Hematopoietic multipotent progenitor cell (in vitro differentiated cells): ENCODE data around the gene MAPK1. TPM values are rescaled to one million over a fixed set of nuclear protein-coding genes. Genes with fewer than 3 reads are reported as not detected.
"Not testable (repeated sequence)": the region's sequence is repeated elsewhere in the genome, so short reads cannot be mapped to it uniquely, and the experiment has no call there.

Source experiments
- DNase-seq, 3 donors: peaks; one replicate each; pipeline ENCODE4 v3.0.0-alpha.2; 2011 to 2015; ENCODE audit warnings: low read depth in 2 of 3, low spot score in 2 of 3
- total RNA-seq: library from RNA; depleted of rRNA; stranded (reverse); fragments of >200 nt; gene quantifications from one replicate; pipeline ENCODE4 v1.2.3, GENCODE V29; 2012

Gene MAPK1
- total RNA-seq, 1 donor: 38.8 TPM

DNA sequence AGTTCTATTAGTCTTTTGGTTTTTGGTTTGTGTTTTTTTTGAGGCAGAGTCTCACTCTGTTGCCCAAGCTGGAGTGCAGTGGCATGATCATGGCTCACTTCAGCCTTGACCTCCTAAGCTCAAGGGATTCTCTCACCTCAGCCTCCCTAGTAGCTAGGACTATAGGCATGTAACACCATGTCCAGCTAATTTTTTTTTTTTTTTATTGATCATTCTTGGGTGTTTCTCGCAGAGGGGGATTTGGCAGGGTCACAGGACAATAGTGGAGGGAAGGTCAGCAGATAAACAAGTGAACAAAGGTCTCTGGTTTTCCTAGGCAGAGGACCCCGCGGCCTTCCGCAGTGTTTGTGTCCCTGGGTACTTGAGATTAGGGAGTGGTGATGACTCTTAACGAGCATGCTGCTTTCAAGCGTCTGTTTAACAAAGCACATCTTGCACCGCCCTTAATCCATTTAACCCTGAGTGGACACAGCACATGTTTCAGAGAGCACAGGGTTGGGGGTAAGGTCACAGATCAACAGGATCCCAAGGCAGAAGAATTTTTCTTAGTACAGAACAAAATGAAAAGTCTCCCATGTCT lies 15.4 kb upstream of the MAPK1 start:
- DNase-seq: not testable (repeated sequence)

DNA sequence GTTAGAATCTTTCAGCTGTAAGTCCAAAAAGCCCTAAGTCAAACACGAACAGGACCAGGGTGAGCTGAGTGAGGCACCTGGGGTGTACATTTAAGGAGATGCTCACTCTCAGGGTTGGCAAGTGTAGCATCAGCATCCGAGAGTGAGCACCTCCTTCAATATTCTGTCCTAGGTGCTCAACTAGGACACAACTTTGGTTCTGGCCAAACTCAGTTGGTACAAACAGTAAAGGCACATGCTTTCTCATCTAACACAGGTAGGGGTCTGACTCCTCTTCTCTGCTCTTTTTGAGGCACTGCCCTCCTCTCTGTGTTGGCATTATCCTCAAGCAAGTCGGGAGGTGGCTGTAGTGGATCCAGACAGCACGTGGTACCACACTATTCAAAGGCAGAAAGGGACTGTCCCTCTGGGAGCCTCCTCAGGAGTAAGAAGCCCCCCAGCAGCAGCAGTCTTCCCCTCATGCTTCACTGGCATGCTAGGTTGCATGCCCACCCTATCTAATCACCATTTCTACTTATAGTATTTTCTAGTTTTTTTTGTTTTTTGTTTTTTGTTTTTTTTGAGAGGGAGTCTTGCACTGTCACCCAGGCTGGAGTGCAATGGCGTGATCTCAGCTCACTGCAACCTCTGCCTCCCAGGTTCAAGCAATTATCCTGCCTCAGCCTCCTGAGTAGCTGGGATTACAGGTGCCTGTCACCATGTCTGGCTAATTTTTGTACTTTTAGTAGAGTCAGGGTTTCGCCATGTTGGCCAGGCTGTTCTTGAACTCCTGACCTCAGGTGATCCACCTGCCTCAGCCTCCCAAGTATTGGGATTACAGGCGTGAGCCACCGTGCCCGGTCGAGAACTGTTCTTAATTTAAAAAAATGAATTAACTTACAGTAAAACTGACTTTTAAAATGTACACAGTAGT lies 14.7 kb upstream of the MAPK1 start:
- DNase-seq: no peak

GRCh38 chr22:21876486-21877176 lies 9.2 kb upstream of the MAPK1 start:
- DNase-seq: peak in 2 of 3 donors; percentile 20 to 49

- not testable (repeated sequence) for DNase-seq
These were observed 7.5 kb upstream of the MAPK1 start for GRCh38 chr22:21874953-21875352.

DNA sequence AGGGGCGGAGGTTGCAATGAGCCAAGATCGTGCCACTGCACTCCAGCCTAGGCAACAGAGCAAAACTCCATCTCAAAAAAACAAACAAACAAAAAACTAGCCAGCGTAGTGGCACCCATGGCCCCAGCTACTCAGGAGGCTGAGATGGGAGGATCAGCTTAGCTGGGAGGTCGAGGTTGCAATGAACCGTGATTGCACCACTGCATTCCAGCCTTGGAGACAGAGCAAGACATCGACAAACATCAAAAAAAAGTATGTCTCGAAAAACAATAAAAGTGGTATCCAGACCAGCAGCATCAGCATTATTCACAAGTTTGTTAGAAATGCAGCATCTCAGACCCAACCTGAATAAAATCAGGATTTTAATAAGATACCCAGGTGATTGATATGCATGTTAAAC lies 6.2 kb upstream of the MAPK1 start:
- DNase-seq: no peak

- not testable (repeated sequence) for DNase-seq
These were observed 5.3 kb upstream of the MAPK1 start for GRCh38 chr22:21872741-21873140.

GRCh38 chr22:21868651-21869050 lies 1.2 kb upstream of the MAPK1 start:
- DNase-seq: no peak

GRCh38 chr22:21866833-21867527 lies 465 bp downstream of the MAPK1 start:
- DNase-seq: peak in 1 of 3 donors; percentile 14

GRCh38 chr22:21865041-21865440 lies 2.4 kb downstream of the MAPK1 start:
- peak in 2 of 3 donors; percentile 22 to 35 for DNase-seq

- DNase-seq: no peak
These were observed 4.8 kb downstream of the MAPK1 start for GRCh38 chr22:21862386-21863245.

DNA sequence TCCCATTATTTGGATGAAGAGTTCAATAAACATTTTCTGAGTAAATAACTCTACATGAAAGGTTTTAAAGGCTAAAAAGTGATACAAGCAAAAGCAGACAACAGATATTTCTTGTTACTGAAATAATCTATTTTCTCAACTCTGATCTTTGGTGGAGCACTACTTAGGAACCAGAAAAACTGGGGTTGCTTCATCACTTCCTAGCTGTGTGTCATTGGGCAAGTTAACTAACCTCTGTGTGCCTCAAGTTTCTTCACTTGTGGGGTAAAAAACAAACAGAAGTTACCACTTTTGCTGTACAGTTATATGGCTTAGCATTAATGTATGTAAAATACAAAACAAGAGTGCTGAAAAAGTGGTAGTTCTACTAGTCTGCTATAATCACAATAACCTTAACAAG lies 5.6 kb downstream of the MAPK1 start:
- no peak for DNase-seq

DNA sequence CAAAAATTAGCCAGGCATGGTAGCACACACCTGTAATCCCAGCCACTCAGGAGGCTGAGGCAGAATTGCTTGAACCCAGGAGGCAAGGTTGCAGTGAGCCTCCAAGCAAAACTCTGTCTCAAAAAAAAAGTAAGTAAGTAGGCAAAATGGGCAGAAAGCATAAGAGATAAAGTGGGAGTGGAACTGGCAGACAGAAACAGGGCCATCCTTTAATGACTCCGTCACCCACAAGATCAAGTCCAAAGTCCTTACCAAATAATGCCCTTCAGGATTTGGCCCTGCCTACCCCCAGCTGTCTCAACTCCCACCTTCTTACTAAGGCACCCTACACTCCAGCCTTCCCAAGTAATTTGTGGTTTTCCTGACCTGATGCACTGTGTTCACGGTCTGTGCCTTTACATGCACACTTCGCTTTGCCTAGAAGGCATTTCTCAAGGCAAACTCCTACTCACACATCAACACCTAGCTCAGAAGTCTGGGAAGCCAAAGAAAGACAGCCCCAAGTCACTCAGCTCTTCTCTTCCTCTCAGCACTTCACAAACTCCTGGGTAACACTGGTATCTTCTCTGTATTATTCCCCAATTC lies 6.1 kb downstream of the MAPK1 start:
- no peak for DNase-seq

DNA sequence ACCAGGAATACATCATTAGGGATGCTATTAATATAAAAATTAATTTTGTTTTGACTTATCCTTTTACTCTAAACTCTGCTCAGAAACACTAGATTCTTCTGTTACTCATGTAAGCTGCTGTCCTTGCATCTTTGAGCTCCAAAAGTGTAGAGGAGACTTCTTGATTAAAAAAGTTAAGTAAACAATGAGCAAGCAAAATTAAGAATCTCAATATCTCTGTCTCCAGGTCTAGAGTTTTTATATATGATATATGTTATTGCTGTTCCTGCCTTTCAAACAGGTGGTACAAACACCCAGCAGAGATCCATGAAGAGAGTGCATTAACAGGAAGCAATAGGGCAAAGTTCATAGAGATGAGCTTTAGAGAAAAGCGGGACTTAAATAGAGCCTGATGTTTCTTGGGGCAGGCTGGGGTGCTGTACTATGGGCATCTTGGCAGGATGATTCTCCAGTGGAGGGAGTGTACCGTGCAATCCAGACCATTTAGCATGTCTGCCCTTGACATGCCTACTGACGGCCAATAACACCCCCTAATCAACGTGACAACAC lies 6.9 kb downstream of the MAPK1 start:
- DNase-seq: no peak

DNA sequence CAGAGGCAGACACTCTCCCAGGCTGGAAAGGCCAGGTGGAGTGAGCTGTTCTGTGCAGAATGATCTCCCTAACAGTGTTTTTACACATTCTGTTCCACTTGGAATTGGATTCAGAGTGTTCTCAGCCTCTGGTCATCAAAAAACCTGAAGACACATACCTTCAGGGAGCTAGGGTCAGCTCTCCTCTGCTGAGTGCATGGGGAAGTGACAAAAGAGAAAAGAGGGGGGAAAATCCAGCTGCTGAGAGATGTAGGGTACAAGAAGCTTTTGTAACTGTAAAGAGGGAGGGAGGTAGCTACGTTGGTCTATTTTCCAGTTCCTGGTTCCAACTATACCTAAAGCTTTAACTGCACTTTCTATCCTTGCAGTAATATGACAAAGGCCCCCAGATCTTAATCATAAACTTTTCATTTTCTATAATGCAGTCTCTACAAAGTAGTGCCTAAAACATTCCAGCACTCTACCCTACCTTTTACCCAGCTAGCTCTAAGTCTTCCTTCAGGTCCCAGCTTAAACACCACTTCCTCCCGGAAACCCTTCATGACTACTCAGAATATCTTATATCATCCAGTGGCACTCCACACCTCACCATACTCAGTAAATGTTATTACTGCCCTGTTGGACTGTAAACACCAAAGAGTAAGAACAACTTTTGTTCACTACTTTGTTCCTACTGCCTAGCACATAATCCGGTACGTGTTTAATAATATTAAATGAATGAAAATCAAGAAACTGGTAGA lies 9.2 kb downstream of the MAPK1 start:
- DNase-seq: peak in 1 of 3 donors; percentile 14

DNA sequence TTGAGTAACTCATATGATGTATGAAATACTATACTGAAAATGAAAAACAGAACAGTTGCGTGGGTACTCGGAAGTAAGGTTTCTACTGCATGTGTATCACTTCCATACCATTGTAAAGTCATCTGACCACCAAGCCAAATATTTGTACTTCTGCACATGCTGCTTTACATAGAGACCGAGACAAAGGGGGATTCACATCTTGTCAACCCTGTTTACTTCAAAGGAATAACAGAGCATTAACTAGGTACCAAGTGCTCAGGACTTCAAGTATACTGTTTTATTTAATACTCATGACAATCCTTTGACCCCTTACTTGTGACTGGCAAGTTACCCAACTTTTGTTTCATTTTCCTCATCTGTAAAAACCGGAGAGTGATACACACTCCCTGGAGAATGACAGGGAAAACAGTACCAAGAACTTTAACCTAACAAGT lies 9.9 kb downstream of the MAPK1 start:
- DNase-seq: no peak

- DNase-seq: no peak
These were observed 10.6 kb downstream of the MAPK1 start for GRCh38 chr22:21856868-21857267.

- no peak for DNase-seq
These were observed 11.2 kb downstream of the MAPK1 start for GRCh38 chr22:21856197-21856596.

GRCh38 chr22:21855676-21856075 lies 11.8 kb downstream of the MAPK1 start:
- no peak for DNase-seq

DNA sequence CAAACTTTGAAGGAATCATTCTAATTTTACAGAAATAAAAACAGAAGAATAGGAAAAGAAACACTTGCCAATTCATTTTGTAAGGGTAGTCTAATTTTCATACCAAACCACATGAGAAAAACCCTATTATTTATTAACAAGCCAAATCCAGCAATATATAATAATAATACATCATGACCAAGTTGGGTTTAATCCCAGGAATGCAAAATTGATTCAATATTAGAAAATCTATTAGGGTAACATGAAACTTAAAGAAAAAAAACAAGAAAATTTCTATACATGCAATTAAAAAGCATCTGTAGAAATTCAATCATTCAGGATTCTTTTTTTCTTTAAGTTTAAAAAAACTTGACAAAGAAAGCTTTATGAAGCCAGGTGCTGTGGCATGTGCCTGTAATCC lies 16.8 kb downstream of the MAPK1 start:
- DNase-seq: no peak
